Adrenal gland (tissue), 12 donors: Measurements from ENCODE around the gene AXL. TPM values are rescaled to one million over a fixed set of nuclear protein-coding genes. Genes with fewer than 3 reads are reported as not detected.

Experiments used
- DNase-seq, 7 donors: peaks; one replicate each; pipeline ENCODE4 v3.0.0-alpha.2; 2019 to 2020
- H3K27ac ChIP-seq, 5 donors: fragments of 200-600 bp; sonication (generic) in 4 of 5; 1 replicate in 3 of 5; 2 replicates in 2 of 5; pipeline versions ENCODE4 v1.5.1 to v1.8.0; 2016 to 2020; ENCODE audit warnings: mild to moderate bottlenecking in 1 of 5
- H3K27me3 ChIP-seq: fragments of 200-600 bp; 2 replicates; pipeline ENCODE4 v1.8.0; 2021
- H3K36me3 ChIP-seq, 2 donors: fragments of 200-600 bp; replicated peaks in 1 of 2; 1 replicate in 1 of 2; 2 replicates in 1 of 2; pipeline versions ENCODE4 v1.5.1 to v1.8.0; 2018 to 2022
- H3K4me1 ChIP-seq, 2 donors: fragments of 200-600 bp; replicated peaks in 1 of 2; 1 replicate in 1 of 2; 2 replicates in 1 of 2; pipeline versions ENCODE4 v1.5.1 to v1.8.0; 2018 to 2021
- H3K4me3 ChIP-seq, 4 donors: fragments of 200-600 bp; sonication (generic) in 3 of 4; one replicate each; pipeline ENCODE4 v1.5.1; 2016 to 2018
- H3K9me3 ChIP-seq, 3 donors: fragments of 200-600 bp; sonication (generic) in 1 of 3; replicated peaks in 1 of 3; 1 replicate in 2 of 3; 2 replicates in 1 of 3; pipeline versions ENCODE4 v1.5.1 to v1.8.0; 2016 to 2021
- POLR2A ChIP-seq, 2 donors: fragments of 450-650 bp; IDR thresholded peaks; one replicate each; pipeline ENCODE4 v1.6.1; 2017; ENCODE audit warnings: antibody characterized with exemption in 2 of 2, mild to moderate bottlenecking in 2 of 2, moderate library complexity in 1 of 2
- WGBS, 4 donors: extraction: QIAGEN DNeasy Blood & Tissue Kit in 2 of 4; methylation state at CpG; one replicate each; pipeline versions ENCODE4 v1.1.5 to v1.1.7; 2013 to 2017; 5-methylcytosine and 5-hydroxymethylcytosine counted together
- intact Hi-C, 2 donors: fragments of 100-400 bp; cut with DNase I; formaldehyde crosslinking; loops; one replicate each; pipeline versions ENCODE4 v1.14.1 to v1.15.0; 2022 to 2023
- polyA plus RNA-seq, 3 donors: library from polyadenylated mRNA; stranded (reverse); fragments of 200-250 nt in 2 of 3; fragments of 350-450 nt in 1 of 3; fragmentation: Illumina TruSeq in 1 of 3; extraction: RNeasy Lipid Tissue Mini Kit (QIAGEN cat#74804) in 1 of 3; gene quantifications; one replicate each; pipeline ENCODE4 v1.2.3, GENCODE V29; 2013 to 2014
- total RNA-seq, 9 donors: library from RNA; depleted of rRNA in 4 of 9; stranded (reverse); fragments of >200 nt in 4 of 9; fragments of 120-200 nt in 1 of 9; fragmentation: NEBNext Ultra II Directional in 1 of 9; extraction: Animal tissue kit (Norgen Biotek cat#: 25700) in 1 of 9; gene quantifications; one replicate each; pipeline versions ENCODE4 v1.1.0 to v1.2.4, GENCODE V29; 2013 to 2023
- TF ChIP-seq, protein P1 (sequence below), 6 experiments: fragments of 450-650 bp in 4 of 6; fragments of 200-600 bp in 2 of 6; sonication (generic) in 1 of 6; IDR thresholded peaks; 1 replicate in 5 of 6; 2 replicates in 1 of 6; pipeline versions ENCODE4 v1.5.1 to v1.8.0; 2016 to 2021; ENCODE audit warnings: antibody characterized with exemption in 6 of 6, mild to moderate bottlenecking in 2 of 6, moderate library complexity in 1 of 6
- donor health status: healthy with polysubstance abuse.
- donor health status: Bipolar disorder and iron deficiency.
- donor health status: DM: yes; HTN: yes; CAD: no.
- donor health status: DM: no; HTN: no; CAD: no.
- donor health status: DM: no; HTN: no; CAD: no.
- donor health status: DM: yes; HTN: yes; CAD: no.

AXL gene
- total and polyA plus RNA-seq, 12 donors: 12.0 to 105 (median 50.0) TPM

DNA sequence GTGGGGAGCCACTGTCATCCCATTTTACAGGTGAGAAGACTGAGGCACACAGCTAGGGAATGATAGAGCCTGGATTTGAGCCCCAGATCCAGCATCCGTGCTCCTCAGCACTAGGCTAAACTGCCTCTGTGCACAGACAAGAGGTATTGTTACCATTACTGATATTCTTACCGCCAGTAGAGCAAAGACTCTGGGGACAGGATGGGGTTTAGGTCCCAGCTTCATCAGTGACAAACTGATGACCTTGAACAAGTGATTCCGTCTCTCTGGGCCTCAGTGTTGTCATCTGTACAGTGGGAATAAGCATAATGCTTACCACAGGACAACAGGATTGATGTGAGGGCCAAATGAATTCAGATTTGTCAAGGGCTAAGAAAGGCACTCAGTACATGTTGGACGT is 16.5 kb downstream of the AXL start:
- no peak for DNase-seq
- Histone ChIP-seq H3K36me3 (peaks cover 0 to 40% of the 10 kb centered on the region in 2 donors), H3K9me3 (no peaks in the 10 kb centered on the region), H3K4me1 (no peaks in the 10 kb centered on the region), H3K4me3 (no peak overlapping the region), H3K27ac (no peak overlapping the region), H3K27me3 (no peaks in the 10 kb centered on the region)
- TF ChIP-seq POLR2A (IDR thresholded peaks at IDR 0.05): no peak
- TF ChIP-seq, protein P1, sequence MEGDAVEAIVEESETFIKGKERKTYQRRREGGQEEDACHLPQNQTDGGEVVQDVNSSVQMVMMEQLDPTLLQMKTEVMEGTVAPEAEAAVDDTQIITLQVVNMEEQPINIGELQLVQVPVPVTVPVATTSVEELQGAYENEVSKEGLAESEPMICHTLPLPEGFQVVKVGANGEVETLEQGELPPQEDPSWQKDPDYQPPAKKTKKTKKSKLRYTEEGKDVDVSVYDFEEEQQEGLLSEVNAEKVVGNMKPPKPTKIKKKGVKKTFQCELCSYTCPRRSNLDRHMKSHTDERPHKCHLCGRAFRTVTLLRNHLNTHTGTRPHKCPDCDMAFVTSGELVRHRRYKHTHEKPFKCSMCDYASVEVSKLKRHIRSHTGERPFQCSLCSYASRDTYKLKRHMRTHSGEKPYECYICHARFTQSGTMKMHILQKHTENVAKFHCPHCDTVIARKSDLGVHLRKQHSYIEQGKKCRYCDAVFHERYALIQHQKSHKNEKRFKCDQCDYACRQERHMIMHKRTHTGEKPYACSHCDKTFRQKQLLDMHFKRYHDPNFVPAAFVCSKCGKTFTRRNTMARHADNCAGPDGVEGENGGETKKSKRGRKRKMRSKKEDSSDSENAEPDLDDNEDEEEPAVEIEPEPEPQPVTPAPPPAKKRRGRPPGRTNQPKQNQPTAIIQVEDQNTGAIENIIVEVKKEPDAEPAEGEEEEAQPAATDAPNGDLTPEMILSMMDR (IDR thresholded peaks at IDR 0.05): no peak
- 71 to 93% (median 85%) methylated on average over 4 of the region's 4 CpGs for WGBS, 4 donors
- intact Hi-C loops: no loop called here

DNA sequence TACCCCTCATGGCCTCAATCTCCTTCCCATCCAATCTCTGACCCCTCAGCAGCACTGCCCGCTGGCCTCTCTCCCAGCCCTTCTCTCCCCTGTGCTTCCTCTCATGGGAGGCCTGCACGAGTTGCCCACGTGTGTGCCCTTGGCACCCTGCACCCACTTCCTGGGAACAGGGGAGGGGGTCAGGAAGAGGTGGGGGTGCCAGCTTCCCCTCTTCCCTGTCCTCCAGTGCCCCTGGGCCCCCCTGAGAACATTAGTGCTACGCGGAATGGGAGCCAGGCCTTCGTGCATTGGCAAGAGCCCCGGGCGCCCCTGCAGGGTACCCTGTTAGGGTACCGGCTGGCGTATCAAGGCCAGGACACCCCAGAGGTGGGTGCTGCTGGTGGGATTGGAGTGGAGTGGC is 19.2 kb downstream of the AXL start:
- DNase-seq: no peak
- TF ChIP-seq, protein P1 (IDR thresholded peaks at IDR 0.05): no peak
- Histone ChIP-seq H3K4me3 (no peak overlapping the region), H3K27me3 (no peaks in the 10 kb centered on the region), H3K9me3 (no peaks in the 10 kb centered on the region), H3K36me3 (peaks cover 0 to 57% of the 10 kb centered on the region in 2 donors), H3K27ac (no peak overlapping the region), H3K4me1 (no peaks in the 10 kb centered on the region)
- 73 to 83% (median 79%) methylated on average over 9 to 10 of the region's 10 CpGs for WGBS, 4 donors
- intact Hi-C loops: no loop called here

DNA sequence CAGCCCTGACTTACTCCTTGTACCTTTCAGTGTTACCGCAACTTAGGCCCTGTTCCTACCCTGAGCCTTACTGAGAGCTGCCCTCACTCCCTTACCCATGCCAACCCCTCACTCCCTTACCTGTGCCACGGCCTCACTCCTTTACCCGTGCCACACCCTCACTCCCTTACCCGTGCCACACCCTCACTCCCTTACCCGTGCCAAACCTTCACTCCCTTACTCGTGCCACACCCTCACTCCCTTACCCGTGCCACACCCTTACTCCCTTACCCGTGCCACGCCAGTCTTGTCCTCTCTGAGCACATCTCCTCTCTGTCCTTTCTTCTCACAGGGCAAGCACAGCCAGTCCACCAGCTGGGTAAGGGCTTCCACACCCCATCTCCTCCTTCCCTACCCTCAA is 20.3 kb downstream of the AXL start:
- WGBS, 4 donors: 87 to 96% (median 89%) methylated on average over 9 of the region's 9 CpGs
- TF ChIP-seq, protein P1 (IDR thresholded peaks at IDR 0.05): no peak
- TF ChIP-seq POLR2A (IDR thresholded peaks at IDR 0.05): no peak
- no peak for DNase-seq
- no peak overlapping the region for H3K4me3 ChIP-seq
- no peaks in the 10 kb centered on the region for H3K27me3 ChIP-seq
- no peak overlapping the region for H3K27ac ChIP-seq
- intact Hi-C loops: no loop called here
- H3K9me3 ChIP-seq: no peaks in the 10 kb centered on the region
- peaks cover 0 to 60% of the 10 kb centered on the region in 2 donors for H3K36me3 ChIP-seq
- no peaks in the 10 kb centered on the region for H3K4me1 ChIP-seq

DNA sequence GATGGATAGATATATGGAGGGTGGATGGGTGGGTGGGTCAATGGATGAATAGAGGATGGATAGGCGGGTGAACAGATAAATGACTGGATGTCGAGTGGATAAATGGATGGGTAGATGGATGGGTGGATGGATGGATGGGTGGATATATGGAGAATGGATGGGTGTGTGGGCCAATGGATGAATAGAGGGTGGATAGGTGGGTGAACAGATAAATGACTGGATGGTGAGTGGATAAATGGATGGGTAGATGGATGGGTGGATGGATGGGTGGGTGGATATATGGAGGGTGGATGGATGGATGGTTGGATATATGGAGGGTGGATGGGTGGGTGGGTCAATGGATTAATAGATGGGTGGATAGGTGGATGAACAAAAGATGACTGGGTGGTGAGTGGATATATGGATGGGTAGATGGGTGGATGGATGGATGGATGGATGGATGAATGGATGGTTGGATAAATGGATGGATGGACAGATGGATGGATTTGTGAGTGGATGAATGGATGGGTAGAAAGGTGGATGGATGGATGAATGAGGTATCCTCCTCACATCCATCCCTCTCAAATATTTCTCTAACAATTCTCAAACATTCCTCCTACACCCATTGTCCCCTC is 21.0 kb downstream of the AXL start:
- WGBS, 4 donors: 79 to 97% (median 90%) methylated on average over 2 of the region's 2 CpGs
- H3K36me3 ChIP-seq: peaks cover 0 to 63% of the 10 kb centered on the region in 2 donors
- intact Hi-C loops: no loop called here

More for the DNA sequence above, 21.0 kb downstream of the AXL start:
- no peak overlapping the region for H3K27ac ChIP-seq
- TF ChIP-seq, protein P1 (IDR thresholded peaks at IDR 0.05): no peak
- no peak for TF ChIP-seq POLR2A (IDR thresholded peaks at IDR 0.05)
- DNase-seq: no peak
- no peaks in the 10 kb centered on the region for H3K9me3 ChIP-seq
- H3K4me3 ChIP-seq: no peak overlapping the region
- no peaks in the 10 kb centered on the region for H3K27me3 ChIP-seq
- no peaks in the 10 kb centered on the region for H3K4me1 ChIP-seq
